KBM-7 (cell line): ENCODE results near the gene GRAMD2A.

Experiments used
- DNase-seq: peaks from one replicate; pipeline ENCODE4 v3.0.0-alpha.2; 2015
- in situ Hi-C: fragments of 300-500 bp; cut with MboI; formaldehyde crosslinking; loops from 2 replicates; pipeline ENCODE4 v1.14.3; 2020; ENCODE audit warnings: low sequenced_read_pairs, low pct_unique_long_range_greater_than_20kb, mixed read lengths

The GRAMD2A gene

DNA sequence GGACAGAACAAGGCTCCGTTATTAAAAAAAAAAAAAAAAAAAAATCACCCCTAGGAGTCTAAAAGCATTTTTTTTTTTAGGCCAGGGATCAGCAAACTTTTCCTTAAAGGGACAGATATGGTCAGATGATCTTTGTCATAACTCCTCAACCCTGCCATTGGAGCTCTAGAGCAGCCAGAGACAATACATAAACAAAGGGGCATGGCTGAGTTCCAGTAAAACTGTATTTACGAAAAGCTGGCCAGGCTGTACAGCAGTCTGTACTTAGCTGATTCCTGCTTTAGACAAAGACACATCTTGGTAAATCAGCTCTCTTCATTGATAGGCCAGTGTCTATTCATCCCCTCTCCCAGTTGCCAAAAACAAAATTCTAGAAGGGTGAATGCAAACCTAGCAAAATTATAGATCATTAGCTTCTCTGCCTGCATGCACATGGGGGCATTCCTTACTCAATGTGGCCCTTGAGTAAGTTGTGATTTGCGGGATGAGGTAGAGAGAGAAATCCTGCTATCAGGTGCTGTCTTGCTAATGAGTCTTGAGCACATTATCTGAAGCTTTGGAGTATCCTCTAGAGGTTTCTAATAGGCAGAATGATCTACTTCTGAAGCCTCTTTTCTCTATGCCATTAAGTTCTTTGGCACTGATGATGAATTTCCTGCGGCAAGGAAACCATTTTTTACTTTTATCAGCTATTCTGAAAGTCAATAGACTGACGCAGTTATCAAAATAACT is 44.2 kb downstream of the GRAMD2A start:
- in situ Hi-C loops, result loop anchor here (10.0 to 25.0 kb wide), 2 partner anchors 349 to 691 kb away; no protein-coding TSS in a partner anchor
- no peak for DNase-seq

DNA sequence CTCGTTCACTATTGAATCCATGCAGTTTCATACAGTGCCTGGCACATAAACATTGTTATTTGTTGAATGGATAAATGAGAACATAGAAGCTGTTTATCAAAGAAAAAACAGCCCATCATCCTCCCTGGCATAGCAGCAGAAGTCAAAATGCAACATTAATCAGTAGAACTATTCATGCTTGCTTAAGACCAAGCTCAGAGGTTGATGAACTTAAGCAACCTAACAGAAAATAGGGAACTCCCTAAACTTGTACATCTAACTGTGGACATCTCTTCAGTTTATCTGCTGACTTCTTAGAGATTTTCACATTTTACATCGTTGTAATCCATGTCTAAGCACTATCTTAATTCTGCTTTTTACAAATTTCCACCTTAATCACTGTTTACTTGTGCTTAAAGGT is 50.2 kb downstream of the GRAMD2A start:
- DNase-seq, result no peak
- in situ Hi-C loops, result no loop called here

DNA sequence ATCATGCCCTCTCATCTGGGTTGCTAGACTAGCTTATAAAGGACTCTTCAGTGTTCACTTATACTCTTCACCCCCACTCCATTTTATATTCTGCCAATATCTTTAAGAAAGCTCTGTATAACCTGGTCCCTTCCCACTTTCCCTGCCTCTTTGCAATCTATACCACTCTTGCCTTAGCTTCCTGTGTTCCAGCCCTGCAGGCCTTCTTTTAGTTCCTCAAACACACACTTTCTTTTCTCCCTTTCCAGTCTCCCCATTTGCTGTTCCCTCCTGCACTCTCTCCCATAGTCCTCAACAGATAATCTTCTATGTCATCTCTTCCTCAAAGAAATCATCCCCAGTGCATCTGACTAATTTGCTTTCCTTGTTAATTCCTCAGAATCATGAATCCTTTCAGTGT is 50.7 kb downstream of the GRAMD2A start:
- DNase-seq, result no peak
- in situ Hi-C loops, result no loop called here

DNA sequence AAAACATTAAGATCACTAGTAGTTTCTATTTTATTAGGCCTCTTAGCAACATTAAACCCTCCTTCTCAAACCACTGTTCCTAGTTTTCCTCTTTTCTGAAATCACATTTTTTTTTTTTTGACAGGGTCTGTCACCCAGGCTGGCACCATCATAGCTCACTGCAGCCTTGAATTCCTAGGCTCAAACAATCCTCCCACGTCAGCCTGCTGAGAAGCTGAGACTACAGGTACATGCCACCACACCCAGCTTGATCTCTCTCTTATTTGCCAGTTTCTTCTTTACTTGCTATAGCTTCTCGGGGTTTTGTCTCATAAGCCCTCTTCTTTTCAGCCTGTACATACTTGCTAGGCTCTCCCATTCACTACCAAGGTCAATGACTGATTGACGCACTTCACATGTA is 51.4 kb downstream of the GRAMD2A start:
- no peak for DNase-seq
- in situ Hi-C loops, result no loop called here

DNA sequence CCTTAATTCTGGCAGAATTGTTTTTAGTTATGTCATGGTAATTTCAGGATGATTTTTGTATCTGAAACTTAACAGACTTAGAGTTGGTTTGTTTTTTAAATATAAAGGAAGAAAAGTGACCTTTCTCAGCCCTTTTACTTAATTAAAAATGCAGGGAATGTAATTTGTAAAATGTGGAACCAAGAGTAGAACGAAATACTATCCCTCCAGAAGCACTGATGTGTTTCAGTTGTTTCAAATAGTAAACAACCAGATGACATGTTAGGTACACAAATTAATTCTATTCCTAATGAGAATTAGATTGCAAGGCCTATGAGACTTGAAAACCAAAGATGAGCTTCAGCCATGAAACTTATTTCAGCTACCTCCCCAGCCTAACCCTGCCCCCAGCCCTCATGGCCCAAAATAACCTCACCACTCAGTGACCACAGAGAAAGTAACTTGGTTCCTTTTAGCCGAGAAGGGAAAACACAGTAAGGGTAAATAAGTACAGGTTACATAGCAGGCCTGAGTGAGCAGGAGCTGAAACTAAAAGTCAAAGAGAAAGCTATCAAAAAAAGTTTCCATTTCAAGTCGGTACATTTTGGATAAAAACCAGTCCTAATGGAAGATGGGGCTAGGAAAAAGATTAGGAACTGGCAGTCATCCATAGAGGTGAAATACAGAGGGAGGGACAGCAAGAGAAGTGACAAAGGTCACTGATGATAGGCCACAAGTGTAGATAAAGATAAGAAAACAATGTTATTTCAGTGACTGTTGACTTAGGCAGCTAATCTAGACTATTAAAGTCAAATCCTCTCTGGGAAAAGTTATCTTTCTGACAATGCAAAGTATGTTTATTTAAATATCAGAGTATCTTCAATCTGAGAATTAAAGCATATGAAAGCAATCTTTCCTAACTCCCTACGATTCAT is 56.2 kb downstream of the GRAMD2A start:
- peak; percentile 67 for DNase-seq
- in situ Hi-C loops, result no loop called here

DNA sequence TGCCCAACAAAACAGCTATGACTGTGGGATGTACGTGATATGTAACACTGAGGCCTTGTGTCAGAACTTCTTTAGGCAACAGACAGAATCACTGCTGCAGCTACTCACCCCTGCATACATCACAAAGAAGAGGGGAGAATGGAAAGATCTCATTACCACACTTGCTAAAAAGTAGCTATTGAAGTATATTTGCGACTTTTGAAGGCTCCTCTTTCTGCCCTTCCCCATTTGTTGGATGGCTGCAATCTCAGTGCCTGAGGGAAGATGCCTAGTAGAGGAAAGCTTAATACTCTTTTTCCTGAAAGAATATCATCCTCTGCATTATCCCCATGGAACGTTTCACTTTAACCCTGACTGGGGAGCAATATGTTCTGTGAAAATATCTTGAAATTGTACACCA is 57.5 kb downstream of the GRAMD2A start:
- in situ Hi-C loops, result no loop called here

DNA sequence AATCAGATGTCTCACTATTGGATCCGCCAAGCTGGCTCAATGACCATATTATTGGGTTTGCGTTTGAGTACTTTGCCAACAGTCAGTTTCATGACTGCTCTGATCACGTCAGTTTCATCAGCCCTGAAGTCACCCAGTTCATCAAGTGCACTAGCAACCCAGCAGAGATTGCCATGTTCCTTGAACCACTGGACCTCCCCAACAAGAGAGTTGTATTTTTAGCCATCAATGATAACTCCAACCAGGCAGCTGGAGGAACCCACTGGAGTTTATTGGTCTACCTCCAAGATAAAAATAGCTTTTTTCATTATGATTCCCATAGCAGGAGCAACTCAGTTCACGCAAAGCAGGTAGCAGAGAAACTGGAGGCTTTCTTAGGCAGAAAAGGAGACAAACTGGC is 57.9 kb downstream of the GRAMD2A start:
- in situ Hi-C loops, result no loop called here

More for the DNA sequence above, 57.5 kb downstream of the GRAMD2A start:
- DNase-seq, result no peak

DNA sequence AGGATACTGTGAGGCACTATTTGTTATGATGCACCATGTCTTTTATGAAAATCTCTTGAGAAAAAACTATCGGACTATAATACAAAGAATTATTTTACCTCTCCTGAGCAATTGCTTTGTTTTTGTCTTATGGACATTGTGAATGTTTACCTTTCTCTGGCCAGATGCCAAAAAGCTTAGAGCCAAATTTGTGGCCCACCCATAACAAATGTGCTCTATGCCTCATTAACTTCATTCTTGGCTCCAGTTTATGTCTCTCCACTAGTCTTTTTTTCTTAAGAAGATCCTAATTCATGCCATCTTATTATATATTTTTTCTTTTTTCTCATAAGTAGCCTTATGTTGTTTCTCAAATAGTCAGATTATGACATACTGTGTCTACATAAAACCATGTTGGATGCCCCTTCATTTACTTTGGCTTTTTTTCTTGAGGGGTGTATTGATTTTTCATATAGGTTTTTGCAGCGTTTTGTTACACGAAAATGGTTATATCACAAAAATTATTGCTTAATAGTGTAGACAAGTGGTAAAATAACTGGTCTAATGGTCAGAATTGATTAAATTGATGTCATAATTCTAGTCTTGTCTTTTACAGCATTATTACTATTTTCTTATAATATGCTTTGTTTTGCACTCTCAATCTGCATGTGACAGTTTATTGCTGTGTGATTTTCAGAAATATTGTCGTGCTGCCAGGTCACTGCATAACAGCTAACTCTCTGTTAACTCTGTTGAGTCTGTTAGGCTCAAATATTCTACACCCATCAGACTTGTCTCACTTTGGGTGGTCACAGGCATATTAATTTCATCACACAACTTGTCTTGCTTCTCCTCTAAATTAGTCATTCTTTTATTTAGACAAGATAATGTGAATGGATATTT is 61.2 kb downstream of the GRAMD2A start:
- in situ Hi-C loops, result no loop called here
- no peak for DNase-seq

More for the DNA sequence above, 57.9 kb downstream of the GRAMD2A start:
- no peak for DNase-seq

DNA sequence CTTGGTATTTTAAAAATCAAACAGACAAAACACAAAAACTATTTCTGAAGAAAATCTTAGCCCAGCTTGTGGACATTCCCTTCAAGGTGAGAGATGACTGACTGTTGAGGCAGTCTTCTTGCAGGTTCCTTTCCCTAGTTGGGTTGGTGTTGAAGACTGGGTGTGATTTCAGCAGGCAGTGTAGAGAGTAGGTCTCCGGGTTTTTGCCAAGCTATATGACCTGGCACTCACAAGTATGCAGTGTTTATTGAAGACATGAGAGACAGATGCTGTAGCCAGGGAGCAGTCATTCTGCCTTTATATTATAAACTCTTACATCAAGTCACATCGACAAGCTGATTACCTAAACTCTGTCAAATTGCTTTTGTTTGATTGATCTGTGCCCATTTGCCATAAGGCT is 61.9 kb downstream of the GRAMD2A start:
- no peak for DNase-seq
- in situ Hi-C loops, result no loop called here

DNA sequence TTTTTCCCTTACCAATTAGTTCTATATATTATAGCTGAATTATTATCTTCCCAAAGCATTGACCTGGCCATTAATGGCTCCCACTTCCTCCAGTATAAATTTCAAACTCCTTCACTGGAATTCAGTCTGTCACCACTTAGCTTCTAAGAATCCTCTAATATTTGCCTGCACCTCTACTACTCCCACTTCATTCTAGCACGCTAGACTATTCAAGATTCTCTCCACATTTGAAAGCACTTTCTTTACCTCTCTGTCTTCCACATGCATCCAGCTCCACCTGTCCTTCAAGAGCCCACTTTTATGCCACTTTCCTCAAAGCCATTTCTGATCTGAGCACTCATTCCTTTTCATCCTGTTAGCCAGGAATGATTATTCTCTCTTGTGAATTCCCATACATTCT is 64.4 kb downstream of the GRAMD2A start:
- in situ Hi-C loops, result no loop called here
- no peak for DNase-seq

DNA sequence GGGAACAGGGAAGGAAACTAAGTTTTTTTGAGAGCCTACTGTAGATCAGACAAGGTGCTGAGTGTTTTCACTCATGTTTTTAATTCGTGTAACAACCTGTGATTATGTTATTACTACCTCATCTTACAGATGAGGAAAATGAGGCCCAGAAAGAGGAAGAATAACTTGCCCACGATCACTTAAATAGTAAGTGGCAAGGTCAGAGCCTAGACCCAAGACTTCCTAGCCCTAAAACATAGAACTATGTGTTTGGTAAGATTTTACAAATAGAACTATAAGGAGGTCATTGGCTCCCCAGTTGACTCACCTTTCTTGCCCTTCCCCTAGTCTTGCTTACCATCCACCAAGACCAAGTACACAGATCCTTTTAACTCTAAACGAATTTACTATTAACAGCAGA is 65.7 kb downstream of the GRAMD2A start:
- no peak for DNase-seq
- in situ Hi-C loops, result no loop called here

DNA sequence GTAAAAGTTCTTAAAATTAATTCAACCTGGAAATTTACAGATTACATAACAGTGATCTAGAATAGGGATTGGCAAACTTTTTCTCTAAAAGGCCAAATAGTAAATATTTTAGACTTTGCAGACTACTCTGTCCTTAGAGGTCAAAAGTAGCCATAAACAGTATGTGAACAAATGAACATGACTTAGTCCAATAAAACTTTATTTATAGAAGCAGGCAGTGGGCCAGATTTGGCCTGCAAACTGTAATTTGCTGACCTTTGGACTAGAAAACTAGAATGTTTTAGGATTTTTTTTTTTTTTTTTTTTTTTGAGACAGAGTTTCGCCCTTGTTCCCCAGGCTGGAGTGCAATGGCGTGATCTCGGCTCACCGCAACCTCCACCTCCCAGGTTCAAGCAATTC is 67.3 kb downstream of the GRAMD2A start:
- in situ Hi-C loops, result no loop called here
- DNase-seq, result no peak

DNA sequence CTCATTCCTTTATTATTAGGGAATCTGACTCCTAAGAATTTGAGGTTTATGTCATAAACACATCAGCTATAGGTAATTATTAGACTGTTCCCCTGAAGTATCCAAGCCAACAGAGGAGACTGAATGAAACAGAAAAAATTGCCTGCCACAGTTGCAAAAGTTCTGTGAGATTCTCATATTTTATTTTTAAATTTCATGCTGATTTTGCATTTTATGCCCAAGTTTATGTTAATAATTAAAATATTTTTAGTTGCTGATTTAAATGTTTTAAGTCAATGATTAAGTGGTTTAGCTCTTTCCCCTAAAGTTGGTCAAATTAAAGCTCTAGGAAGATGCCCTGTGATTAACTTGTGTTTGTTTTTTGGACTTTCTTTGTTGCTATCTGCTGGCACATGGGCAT is 69.2 kb downstream of the GRAMD2A start:
- no peak for DNase-seq
- in situ Hi-C loops, result no loop called here

DNA sequence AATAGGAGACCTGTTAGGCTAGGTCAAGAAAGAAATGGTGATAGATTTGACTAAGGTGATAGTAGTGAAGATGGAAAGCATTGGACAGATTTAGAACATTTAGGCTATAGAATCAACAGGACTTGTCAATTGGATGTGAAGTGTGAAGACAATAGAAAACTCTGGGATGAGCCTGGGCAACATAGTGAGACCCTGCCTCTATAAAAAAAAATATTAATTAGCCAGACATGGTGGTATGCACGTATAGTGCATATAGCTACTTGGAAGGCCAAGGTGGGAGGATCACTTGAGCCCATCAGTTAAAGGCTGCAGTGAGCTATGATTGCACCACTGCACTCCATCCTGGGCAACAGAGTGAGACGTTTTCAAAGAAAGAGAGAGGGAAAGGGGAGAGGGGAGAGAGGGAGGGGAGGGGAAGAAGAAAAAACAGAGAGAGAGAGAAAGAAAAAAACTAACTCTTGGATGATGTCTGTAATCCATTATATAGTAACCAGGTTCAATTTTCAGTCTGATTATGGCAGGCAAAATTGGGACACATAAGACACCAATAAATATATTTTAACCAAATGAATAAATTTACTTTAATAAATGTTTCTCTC is 69.8 kb downstream of the GRAMD2A start:
- DNase-seq, result no peak
- in situ Hi-C loops, result no loop called here

DNA sequence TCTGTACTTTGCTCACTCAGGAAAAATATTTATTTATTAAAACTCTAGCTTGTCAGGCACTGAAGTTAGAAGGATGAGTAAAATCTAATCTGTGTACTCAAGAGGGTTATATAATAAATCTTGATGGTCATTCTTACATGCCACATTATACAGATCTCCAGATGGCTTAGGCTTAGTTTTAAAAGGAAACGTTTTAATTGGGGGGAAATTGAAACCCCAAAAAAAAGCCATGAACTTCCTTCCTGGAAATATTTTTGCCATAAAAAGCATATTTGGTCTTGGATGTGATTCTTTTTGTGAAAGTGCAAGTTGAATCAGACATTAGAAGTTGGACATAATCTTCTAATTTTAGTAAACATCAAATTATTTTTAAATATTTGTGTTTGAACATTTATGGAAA is 73.4 kb downstream of the GRAMD2A start:
- in situ Hi-C loops, result no loop called here
- DNase-seq, result no peak

DNA sequence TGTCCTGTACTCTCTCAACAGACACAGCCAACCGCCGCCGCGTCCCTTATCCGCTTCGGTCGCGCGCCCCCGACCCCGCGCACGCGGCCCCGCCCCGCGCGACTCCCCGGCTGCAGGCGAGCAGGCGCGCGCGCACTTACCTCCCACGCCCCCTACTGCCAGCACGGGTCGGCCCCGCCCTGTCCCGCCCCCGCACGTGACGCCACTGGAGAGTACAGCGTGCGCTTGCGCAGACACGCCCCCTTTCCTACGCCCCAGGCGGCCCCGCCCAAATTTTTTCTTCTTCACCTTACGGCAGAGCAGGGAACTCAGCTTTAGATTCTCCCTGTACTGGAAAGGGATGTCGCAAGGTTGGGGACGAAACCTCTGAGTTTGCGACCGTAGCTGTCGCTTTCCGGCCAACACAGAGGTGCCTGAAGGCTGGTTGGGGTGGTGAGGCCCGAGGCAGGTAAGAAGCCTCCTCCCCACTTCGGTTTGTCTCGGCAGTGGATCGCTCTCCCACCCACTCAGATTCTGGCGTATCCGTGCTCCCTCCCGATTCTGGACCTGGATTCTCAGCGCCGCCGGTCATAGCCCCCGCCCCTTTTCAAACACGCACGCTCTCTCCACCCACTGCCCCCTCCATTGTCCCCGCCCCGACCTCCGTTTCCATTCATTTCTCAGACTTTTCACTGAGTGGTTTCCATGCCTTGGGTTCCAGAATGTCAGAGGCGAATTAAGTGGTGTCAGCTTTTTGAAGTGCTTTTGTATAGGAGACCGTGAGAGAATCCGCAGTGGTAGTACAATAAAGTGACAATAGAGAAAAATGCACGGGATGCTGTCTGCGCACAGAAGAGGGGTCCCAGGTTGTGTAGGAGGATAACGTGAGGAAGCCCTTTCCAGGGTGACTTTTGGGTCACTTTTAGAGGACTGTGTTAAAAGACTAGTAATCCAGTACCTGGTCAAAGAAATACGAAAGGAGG is 79.3 kb downstream of the GRAMD2A start, which contains the start of the genes MYO9A and SENP8:
MYO9A (minus strand) TSS at position 134 of the 962 bp plus-strand sequence. CDS start 71,587 bp downstream, outside the sequence.
SENP8 (plus strand) TSS at position 387 of the 962 bp plus-strand sequence. CDS start 21,221 bp downstream, outside the sequence.
- in situ Hi-C loops, result no loop called here

DNA sequence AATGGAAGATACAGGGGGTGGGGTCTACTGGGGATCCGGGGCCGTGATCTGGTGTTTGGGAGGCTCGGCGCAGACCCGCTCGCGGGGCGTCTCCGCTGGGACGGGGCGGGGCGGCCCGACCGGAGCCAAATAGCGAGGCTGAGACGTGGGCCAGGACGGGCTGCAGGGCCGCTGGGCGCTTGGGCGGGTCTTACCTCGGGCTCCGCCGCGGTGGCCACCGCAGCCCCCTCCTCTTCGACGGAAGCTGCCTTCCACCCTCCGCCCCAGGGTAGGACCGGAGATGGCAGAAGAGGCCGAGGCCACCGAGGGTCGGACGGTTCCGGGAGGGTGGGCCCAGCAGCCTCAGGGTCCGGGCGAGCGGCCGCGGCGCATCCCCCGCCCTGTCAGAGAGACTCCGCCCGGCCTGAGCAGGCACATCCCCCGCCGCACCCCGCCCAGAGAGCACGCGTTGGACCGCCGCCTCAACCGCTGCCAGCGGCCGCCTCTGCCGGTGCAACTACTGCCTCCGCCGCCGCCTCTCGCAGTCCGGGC is 80.0 kb downstream of the GRAMD2A start:
- DNase-seq, result peak; percentile 93
- in situ Hi-C loops, result no loop called here

More for the DNA sequence above, 79.3 kb downstream of the GRAMD2A start, which contains the start of the genes MYO9A and SENP8:
- peak; percentile 100 for DNase-seq
